CD14-positive monocyte (primary cell): ENCODE data around the gene IL1R2. TPM values are rescaled to one million over a fixed set of nuclear protein-coding genes. Genes with fewer than 3 reads are reported as not detected.

Experiments
- DNase-seq, 3 donors: peaks; one replicate each; pipeline ENCODE4 v3.0.0-alpha.2; 2011 to 2022
- H2AFZ ChIP-seq: 2 replicates; pipeline ENCODE4 v1.6.0; 2012; ENCODE audit warnings: mild to moderate bottlenecking, low read depth, low read length, inconsistent platforms; ENCODE audit not compliant: insufficient read depth, poor library complexity, severe bottlenecking
- H3K27ac ChIP-seq, 2 donors: 1 replicate in 1 of 2; 2 replicates in 1 of 2; pipeline ENCODE4 v1.5.1; 2012 to 2013; ENCODE audit warnings: low read length in 2 of 2, control low read depth in 1 of 2, inconsistent platforms in 1 of 2, low read depth in 1 of 2, mild to moderate bottlenecking in 1 of 2
- H3K27me3 ChIP-seq, 2 donors: one replicate each; pipeline versions ENCODE4 v1.6.0 to v1.6.1; 2011 to 2013; ENCODE audit warnings: low read length in 2 of 2; ENCODE audit not compliant: control insufficient read depth in 2 of 2, insufficient read depth in 2 of 2
- H3K36me3 ChIP-seq, 2 donors: replicated peaks in 1 of 2; 1 replicate in 1 of 2; 2 replicates in 1 of 2; pipeline versions ENCODE4 v1.5.1 to v1.6.1; 2012 to 2013; ENCODE audit warnings: low read length in 2 of 2, control low read depth in 1 of 2, inconsistent platforms in 1 of 2, mild to moderate bottlenecking in 1 of 2; ENCODE audit not compliant: insufficient read depth in 2 of 2, control insufficient read depth in 1 of 2
- H3K4me1 ChIP-seq, 2 donors: 1 replicate in 1 of 2; 2 replicates in 1 of 2; pipeline versions ENCODE4 v1.5.1 to v1.6.1; 2012 to 2013; ENCODE audit warnings: low read length in 2 of 2, control low read depth in 1 of 2, inconsistent platforms in 1 of 2, mild to moderate bottlenecking in 1 of 2, moderate library complexity in 1 of 2; ENCODE audit not compliant: insufficient read depth in 2 of 2, control insufficient read depth in 1 of 2
- H3K4me2 ChIP-seq: replicated peaks from 2 replicates; pipeline ENCODE3; 2012; ENCODE audit warnings: low read length, moderate library complexity, mild to moderate bottlenecking; ENCODE audit not compliant: poor library complexity, severe bottlenecking; ENCODE audit errors: extremely low read depth
- H3K4me3 ChIP-seq, 3 experiments: fragments of 200-600 bp in 1 of 3; sonication (generic) in 1 of 3; replicated peaks in 1 of 3; 1 replicate in 2 of 3; 2 replicates in 1 of 3; pipeline ENCODE4 v1.5.1; 2011 to 2013; ENCODE audit warnings: low read length in 3 of 3, mild to moderate bottlenecking in 3 of 3, control low read depth in 2 of 3, low read depth in 2 of 3, inconsistent platforms in 1 of 3, moderate library complexity in 1 of 3
- H3K79me2 ChIP-seq: 2 replicates; pipeline ENCODE4 v1.6.0; 2012; ENCODE audit warnings: mild to moderate bottlenecking, control low read depth, inconsistent platforms, low read length, moderate library complexity; ENCODE audit not compliant: insufficient read depth
- H3K9ac ChIP-seq: 2 replicates; pipeline ENCODE4 v1.6.0; 2017; ENCODE audit warnings: low read length, mild to moderate bottlenecking; ENCODE audit not compliant: insufficient read depth, poor library complexity, severe bottlenecking
- H3K9me3 ChIP-seq, 2 donors: replicated peaks in 1 of 2; 1 replicate in 1 of 2; 2 replicates in 1 of 2; pipeline versions ENCODE4 v1.5.1 to v1.6.1; 2012 to 2013; ENCODE audit warnings: low read length in 2 of 2, control low read depth in 1 of 2; ENCODE audit not compliant: control insufficient read depth in 1 of 2, insufficient read depth in 1 of 2
- H4K20me1 ChIP-seq: 2 replicates; pipeline ENCODE4 v1.6.0; 2012; ENCODE audit warnings: mild to moderate bottlenecking, low read length, control low read depth, moderate library complexity; ENCODE audit not compliant: insufficient read depth
- H3K27ac Mint-ChIP-seq, 7 donors: one replicate each; pipeline ENCODE4 v1.8.0; 2020; ENCODE audit warnings: mild to moderate bottlenecking in 7 of 7, mixed read lengths in 7 of 7, moderate library complexity in 6 of 7, inconsistent platforms in 2 of 7
- H3K27me3 Mint-ChIP-seq, 3 donors: one replicate each; pipeline ENCODE4 v1.8.0; 2021 to 2022; ENCODE audit warnings: low read depth in 3 of 3, mild to moderate bottlenecking in 3 of 3, mixed read lengths in 3 of 3, moderate library complexity in 3 of 3, inconsistent platforms in 1 of 3
- H3K36me3 Mint-ChIP-seq, 2 donors: one replicate each; pipeline ENCODE4 v1.8.0; 2020; ENCODE audit warnings: mixed read lengths in 2 of 2, inconsistent platforms in 1 of 2, mild to moderate bottlenecking in 1 of 2
- H3K4me1 Mint-ChIP-seq: one replicate; pipeline ENCODE4 v1.8.0; 2020; ENCODE audit warnings: mild to moderate bottlenecking, mixed read lengths
- H3K4me3 Mint-ChIP-seq, 2 donors: one replicate each; pipeline ENCODE4 v1.8.0; 2020; ENCODE audit warnings: mild to moderate bottlenecking in 2 of 2, mixed read lengths in 2 of 2, moderate library complexity in 1 of 2
- H3K9me3 Mint-ChIP-seq, 7 donors: one replicate each; pipeline ENCODE4 v1.8.0; 2020 to 2022; ENCODE audit warnings: mixed read lengths in 7 of 7, mild to moderate bottlenecking in 6 of 7, moderate library complexity in 6 of 7, inconsistent platforms in 2 of 7
- CTCF ChIP-seq: fragments of 200-600 bp; IDR thresholded peaks from one replicate; pipeline ENCODE4 v1.8.0; 2022; ENCODE audit warnings: antibody characterized with exemption, mild to moderate bottlenecking
- WGBS: methylation state at CpG from one replicate; pipeline ENCODE4 v1.1.5; 2013; ENCODE audit warnings: missing lambda C conversion rate; ENCODE audit not compliant: insufficient coverage; 5-methylcytosine and 5-hydroxymethylcytosine counted together
- intact Hi-C, 2 donors: fragments of 100-400 bp; cut with micrococcal nuclease; formaldehyde crosslinking; loops; one replicate each; pipeline versions ENCODE4 v1.15.0 to v1.15.1; 2023
- polyA plus RNA-seq, 3 donors: library from polyadenylated mRNA; depleted of rRNA in 1 of 3; unstranded in 2 of 3; stranded (reverse) in 1 of 3; fragments of 300-500 nt in 2 of 3; fragments of >200 nt in 1 of 3; fragmentation: Illumina TruSeq in 2 of 3; gene quantifications; 1 replicate in 2 of 3; 2 replicates in 1 of 3; pipeline ENCODE4 v1.2.3, GENCODE V29; 2012 to 2021

The IL1R2 gene
- polyA plus RNA-seq, 3 donors: 5.9 to 12.0 (median 6.2) TPM

DNA sequence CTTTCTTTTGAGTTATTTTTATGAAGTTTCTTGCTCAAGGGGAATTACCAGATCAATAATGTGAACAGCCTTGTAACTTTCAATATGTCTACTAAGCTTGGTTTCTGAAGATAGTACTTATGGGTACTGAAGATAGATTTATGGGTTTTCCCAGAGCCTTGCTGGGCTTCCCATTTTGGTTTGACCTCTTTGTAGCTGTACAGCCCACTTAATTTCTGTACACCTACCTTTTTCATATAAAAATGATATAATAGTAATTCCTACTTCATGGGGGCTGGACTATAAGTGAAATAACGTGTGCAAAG lies 22.2 kb downstream of the IL1R2 start:
- Mint-ChIP-seq H3K4me3 (no peak overlapping the region), H3K9me3 (peaks cover 0 to 20% (median 6%) of the 10 kb centered on the region in 7 donors), H3K27me3 (no peaks in the 10 kb centered on the region), H3K36me3 (peaks cover 6 to 8% of the 10 kb centered on the region in 2 donors), H3K4me1 (peaks cover 28% of the 10 kb centered on the region), H3K27ac (no peak overlapping the region)
- H3K4me3 ChIP-seq: no peak overlapping the region
- WGBS: 100% methylated on average over 1 of the region's 1 CpG
- H3K4me1 ChIP-seq: peaks cover 25 to 27% of the 10 kb centered on the region in 2 donors
- no peaks in the 10 kb centered on the region for H4K20me1 ChIP-seq
- no peaks in the 10 kb centered on the region for H3K27me3 ChIP-seq
- intact Hi-C loops: no loop called here
- H3K27ac ChIP-seq: no peak overlapping the region
- H3K4me2 ChIP-seq: no peak overlapping the region
- peaks cover 0 to 2% of the 10 kb centered on the region in 2 donors for H3K9me3 ChIP-seq
- H2AFZ ChIP-seq: no peak overlapping the region
- H3K36me3 ChIP-seq: no peaks in the 10 kb centered on the region
- H3K9ac ChIP-seq: no peak overlapping the region
- TF ChIP-seq CTCF: no peak
- no peaks in the 10 kb centered on the region for H3K79me2 ChIP-seq
- DNase-seq: no peak

- H3K27me3 ChIP-seq: no peaks in the 10 kb centered on the region
- no peaks in the 10 kb centered on the region for H3K79me2 ChIP-seq
These were observed 23.6 kb downstream of the IL1R2 start for GRCh38 chr2:102015399-102015798.

More at GRCh38 chr2:102015399-102015798, 23.6 kb downstream of the IL1R2 start:
- H3K4me3 Mint-ChIP-seq: no peak overlapping the region
- no peak overlapping the region for H3K4me3 ChIP-seq
- no peak overlapping the region for H3K27ac Mint-ChIP-seq
- 100% methylated on average over 1 of the region's 5 CpGs for WGBS
- H3K9me3 Mint-ChIP-seq: peaks cover 0 to 20% (median 6%) of the 10 kb centered on the region in 7 donors
- H4K20me1 ChIP-seq: no peaks in the 10 kb centered on the region
- TF ChIP-seq CTCF: no peak
- peaks cover 0 to 2% of the 10 kb centered on the region in 2 donors for H3K9me3 ChIP-seq
- H3K36me3 Mint-ChIP-seq: peaks cover 6 to 14% of the 10 kb centered on the region in 2 donors
- H3K4me1 ChIP-seq: peaks cover 18 to 19% of the 10 kb centered on the region in 2 donors
- no peak overlapping the region for H3K4me2 ChIP-seq
- H3K27ac ChIP-seq: no peak overlapping the region
- DNase-seq: no peak
- H3K9ac ChIP-seq: no peak overlapping the region
- no peaks in the 10 kb centered on the region for H3K36me3 ChIP-seq
- H2AFZ ChIP-seq: no peak overlapping the region
- peaks cover 0 to 3% (median 1%) of the 10 kb centered on the region in 3 donors for H3K27me3 Mint-ChIP-seq
- peaks cover 22% of the 10 kb centered on the region for H3K4me1 Mint-ChIP-seq
- intact Hi-C loops: no loop called here
